Measurements from ENCODE around the gene CDC42. TPM values are rescaled to one million over a fixed set of nuclear protein-coding genes. Genes with fewer than 3 reads are reported as not detected.

CDC42 gene
- total and polyA plus RNA-seq, 9 of the 15 experiments (the other 6 are each of a cell fraction or from before 2014, with no cell fraction given): 186 to 398 (median 325) TPM

DNA sequence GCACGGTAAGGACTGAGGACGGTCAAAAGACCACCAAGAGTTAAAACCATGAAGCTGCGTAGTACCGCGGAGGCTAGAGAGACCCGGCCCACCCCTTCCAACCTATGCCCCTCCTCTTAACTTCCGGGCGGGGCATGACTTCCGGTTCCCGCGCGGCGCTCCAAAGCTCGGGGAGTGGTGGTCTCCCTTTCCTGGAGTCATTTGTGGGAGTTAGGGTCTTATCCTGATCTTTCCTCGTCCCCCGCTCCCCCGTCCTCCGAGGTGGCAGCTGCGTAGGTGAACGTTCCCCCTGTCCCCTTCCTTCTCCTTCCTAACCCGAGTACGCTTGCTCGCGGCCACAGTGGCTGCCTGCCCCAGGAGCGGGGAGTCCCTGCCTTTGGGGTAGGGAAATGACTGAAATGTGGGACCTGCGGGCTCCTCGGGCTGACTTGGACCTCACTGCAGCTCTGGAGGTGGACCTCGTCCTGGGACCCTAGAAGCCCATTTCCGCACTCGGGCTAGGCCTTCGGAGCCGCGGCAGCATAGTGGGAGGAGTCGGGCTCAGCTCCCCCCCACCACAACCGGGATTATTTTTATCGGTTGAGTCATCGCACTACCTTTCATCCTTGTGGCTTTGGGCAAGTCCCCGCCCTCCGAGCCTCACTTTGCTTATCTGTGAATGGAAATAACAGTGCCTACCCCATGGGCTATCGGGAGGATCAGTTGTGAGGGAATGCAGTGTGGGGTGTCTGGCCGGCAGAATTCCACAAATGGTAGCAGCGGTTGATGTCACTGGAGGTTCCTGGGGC is 26.9 kb upstream of the CDC42 start (continued):
- TF ChIP-seq, protein P1, sequence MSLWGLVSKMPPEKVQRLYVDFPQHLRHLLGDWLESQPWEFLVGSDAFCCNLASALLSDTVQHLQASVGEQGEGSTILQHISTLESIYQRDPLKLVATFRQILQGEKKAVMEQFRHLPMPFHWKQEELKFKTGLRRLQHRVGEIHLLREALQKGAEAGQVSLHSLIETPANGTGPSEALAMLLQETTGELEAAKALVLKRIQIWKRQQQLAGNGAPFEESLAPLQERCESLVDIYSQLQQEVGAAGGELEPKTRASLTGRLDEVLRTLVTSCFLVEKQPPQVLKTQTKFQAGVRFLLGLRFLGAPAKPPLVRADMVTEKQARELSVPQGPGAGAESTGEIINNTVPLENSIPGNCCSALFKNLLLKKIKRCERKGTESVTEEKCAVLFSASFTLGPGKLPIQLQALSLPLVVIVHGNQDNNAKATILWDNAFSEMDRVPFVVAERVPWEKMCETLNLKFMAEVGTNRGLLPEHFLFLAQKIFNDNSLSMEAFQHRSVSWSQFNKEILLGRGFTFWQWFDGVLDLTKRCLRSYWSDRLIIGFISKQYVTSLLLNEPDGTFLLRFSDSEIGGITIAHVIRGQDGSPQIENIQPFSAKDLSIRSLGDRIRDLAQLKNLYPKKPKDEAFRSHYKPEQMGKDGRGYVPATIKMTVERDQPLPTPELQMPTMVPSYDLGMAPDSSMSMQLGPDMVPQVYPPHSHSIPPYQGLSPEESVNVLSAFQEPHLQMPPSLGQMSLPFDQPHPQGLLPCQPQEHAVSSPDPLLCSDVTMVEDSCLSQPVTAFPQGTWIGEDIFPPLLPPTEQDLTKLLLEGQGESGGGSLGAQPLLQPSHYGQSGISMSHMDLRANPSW (CRISPR knock-in tag; IDR thresholded peaks at IDR 0.05): 0 out of 2 replicates have a peak, but pooled peaks have one; percentile 84
- TF ChIP-seq, protein P2, sequence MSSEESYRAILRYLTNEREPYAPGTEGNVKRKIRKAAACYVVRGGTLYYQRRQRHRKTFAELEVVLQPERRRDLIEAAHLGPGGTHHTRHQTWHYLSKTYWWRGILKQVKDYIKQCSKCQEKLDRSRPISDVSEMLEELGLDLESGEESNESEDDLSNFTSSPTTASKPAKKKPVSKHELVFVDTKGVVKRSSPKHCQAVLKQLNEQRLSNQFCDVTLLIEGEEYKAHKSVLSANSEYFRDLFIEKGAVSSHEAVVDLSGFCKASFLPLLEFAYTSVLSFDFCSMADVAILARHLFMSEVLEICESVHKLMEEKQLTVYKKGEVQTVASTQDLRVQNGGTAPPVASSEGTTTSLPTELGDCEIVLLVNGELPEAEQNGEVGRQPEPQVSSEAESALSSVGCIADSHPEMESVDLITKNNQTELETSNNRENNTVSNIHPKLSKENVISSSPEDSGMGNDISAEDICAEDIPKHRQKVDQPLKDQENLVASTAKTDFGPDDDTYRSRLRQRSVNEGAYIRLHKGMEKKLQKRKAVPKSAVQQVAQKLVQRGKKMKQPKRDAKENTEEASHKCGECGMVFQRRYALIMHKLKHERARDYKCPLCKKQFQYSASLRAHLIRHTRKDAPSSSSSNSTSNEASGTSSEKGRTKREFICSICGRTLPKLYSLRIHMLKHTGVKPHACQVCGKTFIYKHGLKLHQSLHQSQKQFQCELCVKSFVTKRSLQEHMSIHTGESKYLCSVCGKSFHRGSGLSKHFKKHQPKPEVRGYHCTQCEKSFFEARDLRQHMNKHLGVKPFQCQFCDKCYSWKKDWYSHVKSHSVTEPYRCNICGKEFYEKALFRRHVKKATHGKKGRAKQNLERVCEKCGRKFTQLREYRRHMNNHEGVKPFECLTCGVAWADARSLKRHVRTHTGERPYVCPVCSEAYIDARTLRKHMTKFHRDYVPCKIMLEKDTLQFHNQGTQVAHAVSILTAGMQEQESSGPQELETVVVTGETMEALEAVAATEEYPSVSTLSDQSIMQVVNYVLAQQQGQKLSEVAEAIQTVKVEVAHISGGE (CRISPR knock-in tag; IDR thresholded peaks at IDR 0.05): peak in 2 of 3 experiments; percentile 51 to 73; a peak in 2 of 6 replicates
